ENCODE measurements around the gene ZDHHC3. TPM values are rescaled to one million over a fixed set of nuclear protein-coding genes. Genes with fewer than 3 reads are reported as not detected.

ZDHHC3 gene
- total and polyA plus RNA-seq, 12 donors = 30.1 to 148 (median 95.8) TPM

DNA sequence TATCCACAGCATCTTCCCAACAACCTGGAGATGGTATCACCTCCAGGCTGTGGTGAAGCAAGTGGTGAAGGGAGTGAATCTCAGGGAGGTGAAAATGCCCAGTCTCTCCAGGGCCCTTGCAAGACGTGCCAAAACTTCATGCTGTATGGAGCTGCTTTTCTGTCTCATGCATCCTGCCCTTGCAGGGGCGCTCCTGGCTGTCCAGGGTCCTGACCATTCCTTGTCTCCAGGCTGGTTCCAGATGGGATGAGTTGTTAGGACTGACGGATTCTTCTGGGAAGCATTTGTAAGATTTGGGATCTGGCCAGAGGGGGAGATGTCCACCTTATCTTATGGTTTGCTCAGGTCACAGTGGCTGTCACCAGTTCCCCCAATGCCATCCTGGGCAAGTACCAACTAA is 85.7 kb downstream of the ZDHHC3 start:
- TF ChIP-seq, protein P1, sequence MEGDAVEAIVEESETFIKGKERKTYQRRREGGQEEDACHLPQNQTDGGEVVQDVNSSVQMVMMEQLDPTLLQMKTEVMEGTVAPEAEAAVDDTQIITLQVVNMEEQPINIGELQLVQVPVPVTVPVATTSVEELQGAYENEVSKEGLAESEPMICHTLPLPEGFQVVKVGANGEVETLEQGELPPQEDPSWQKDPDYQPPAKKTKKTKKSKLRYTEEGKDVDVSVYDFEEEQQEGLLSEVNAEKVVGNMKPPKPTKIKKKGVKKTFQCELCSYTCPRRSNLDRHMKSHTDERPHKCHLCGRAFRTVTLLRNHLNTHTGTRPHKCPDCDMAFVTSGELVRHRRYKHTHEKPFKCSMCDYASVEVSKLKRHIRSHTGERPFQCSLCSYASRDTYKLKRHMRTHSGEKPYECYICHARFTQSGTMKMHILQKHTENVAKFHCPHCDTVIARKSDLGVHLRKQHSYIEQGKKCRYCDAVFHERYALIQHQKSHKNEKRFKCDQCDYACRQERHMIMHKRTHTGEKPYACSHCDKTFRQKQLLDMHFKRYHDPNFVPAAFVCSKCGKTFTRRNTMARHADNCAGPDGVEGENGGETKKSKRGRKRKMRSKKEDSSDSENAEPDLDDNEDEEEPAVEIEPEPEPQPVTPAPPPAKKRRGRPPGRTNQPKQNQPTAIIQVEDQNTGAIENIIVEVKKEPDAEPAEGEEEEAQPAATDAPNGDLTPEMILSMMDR (IDR thresholded peaks at IDR 0.05) = no peak
- no peak for TF ChIP-seq POLR2A (IDR thresholded peaks at IDR 0.05)
- no peaks in the 10 kb centered on the region for H3K36me3 ChIP-seq (replicated peaks in 1 of 2)
- no peaks in the 10 kb centered on the region for H3K4me1 ChIP-seq (replicated peaks in 1 of 2)
- no peak overlapping the region for H3K4me3 ChIP-seq
- H3K27me3 ChIP-seq = no peaks in the 10 kb centered on the region
- intact Hi-C loops (cut with DNase I) = no loop called here
- WGBS, 4 donors = 44 to 62% (median 54%) methylated on average over 1 to 3 of the region's 3 CpGs
- H3K9me3 ChIP-seq (replicated peaks in 1 of 3) = no peaks in the 10 kb centered on the region
- DNase-seq = no peak
- no peak overlapping the region for H3K27ac ChIP-seq

DNA sequence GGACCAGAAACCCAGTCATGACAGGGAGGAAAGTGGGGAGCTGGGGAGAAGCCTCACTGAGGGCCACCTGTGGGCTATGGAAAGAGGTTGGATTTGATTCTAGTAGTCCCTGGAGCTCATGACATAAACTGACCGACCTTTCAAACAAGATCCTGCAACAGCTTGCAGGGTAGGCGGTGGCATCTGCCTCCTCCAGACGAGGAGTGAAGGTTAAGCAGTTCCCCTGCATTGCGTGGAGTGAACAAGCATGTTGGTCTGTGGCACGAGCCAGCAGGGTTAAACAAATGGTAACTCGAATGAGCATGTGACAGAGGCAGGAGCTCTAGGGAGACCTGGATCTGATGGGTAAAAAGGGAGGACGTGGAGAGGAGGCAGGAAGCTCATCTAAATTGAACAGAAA is 88.9 kb downstream of the ZDHHC3 start:
- H3K27me3 ChIP-seq = peaks cover 6% of the 10 kb centered on the region
- no peaks in the 10 kb centered on the region for H3K36me3 ChIP-seq (replicated peaks in 1 of 2)
- TF ChIP-seq, protein P1 (IDR thresholded peaks at IDR 0.05) = no peak
- TF ChIP-seq POLR2A (IDR thresholded peaks at IDR 0.05) = no peak
- no peak for DNase-seq
- intact Hi-C loops (cut with DNase I) = no loop called here
- 58 to 73% (median 72%) methylated on average over 7 of the region's 7 CpGs for WGBS, 4 donors
- no peak overlapping the region for H3K4me3 ChIP-seq
- H3K9me3 ChIP-seq (replicated peaks in 1 of 3) = no peaks in the 10 kb centered on the region
- H3K27ac ChIP-seq = no peak overlapping the region
- no peaks in the 10 kb centered on the region for H3K4me1 ChIP-seq (replicated peaks in 1 of 2)

DNA sequence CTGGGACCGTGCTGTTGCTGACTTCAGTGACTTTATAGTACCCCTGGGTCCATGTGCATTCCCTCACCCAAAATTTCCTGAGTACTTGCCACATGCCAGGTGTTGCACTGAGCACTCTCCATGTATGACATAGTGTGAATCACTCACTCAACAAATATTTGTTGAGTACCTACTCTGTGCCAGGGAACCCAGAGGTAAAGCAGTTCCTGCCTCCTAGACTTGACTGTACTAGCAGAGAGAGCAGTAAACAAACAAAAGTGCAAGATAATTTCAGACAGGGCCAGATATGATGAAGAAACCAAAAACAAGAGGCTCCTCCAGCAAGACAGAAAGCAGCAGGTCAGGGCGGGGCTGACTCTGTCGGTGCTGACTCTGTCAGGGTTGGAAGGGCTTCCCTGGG is 89.4 kb downstream of the ZDHHC3 start:
- WGBS, 4 donors = 66 to 73% (median 70%) methylated on average over 3 of the region's 3 CpGs
- DNase-seq = no peak
- no peaks in the 10 kb centered on the region for H3K36me3 ChIP-seq (replicated peaks in 1 of 2)
- intact Hi-C loops (cut with DNase I) = no loop called here
- no peaks in the 10 kb centered on the region for H3K9me3 ChIP-seq (replicated peaks in 1 of 3)
- peaks cover 6% of the 10 kb centered on the region for H3K27me3 ChIP-seq
- H3K27ac ChIP-seq = no peak overlapping the region
- no peaks in the 10 kb centered on the region for H3K4me1 ChIP-seq (replicated peaks in 1 of 2)
- no peak overlapping the region for H3K4me3 ChIP-seq
- TF ChIP-seq, protein P1 (IDR thresholded peaks at IDR 0.05) = no peak
- TF ChIP-seq POLR2A (IDR thresholded peaks at IDR 0.05) = no peak

DNA sequence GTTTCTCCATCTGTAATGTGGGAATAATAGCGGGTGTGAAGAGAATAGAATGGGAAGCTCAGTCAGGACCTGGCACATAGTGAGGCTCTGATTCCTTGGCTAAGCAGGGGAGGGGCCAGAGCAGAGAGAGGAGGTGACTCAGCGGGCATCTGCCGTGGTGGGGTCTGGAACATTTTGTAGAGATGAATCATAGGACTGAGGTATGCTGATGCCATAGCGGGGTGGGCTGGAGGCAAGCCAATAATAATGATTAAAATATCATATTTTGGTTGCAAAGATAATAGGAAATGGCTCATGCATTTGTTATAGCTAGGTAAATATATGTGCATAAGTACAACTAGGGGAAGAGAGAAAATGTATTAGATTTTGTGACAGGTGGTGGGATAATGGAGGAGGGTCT is 90.4 kb downstream of the ZDHHC3 start:
- Histone ChIP-seq H3K36me3 (replicated peaks in 1 of 2) (no peaks in the 10 kb centered on the region), H3K27me3 (peaks cover 6% of the 10 kb centered on the region), H3K9me3 (replicated peaks in 1 of 3) (no peaks in the 10 kb centered on the region), H3K27ac (no peak overlapping the region), H3K4me3 (no peak overlapping the region), H3K4me1 (replicated peaks in 1 of 2) (no peaks in the 10 kb centered on the region)
- intact Hi-C loops (cut with DNase I) = no loop called here
- DNase-seq = peak; percentile 45 to 77 (median 69)
- WGBS, 4 donors = 35 to 44% (median 38%) methylated on average over 4 of the region's 4 CpGs
- TF ChIP-seq, protein P1 (IDR thresholded peaks at IDR 0.05) = no peak
- no peak for TF ChIP-seq POLR2A (IDR thresholded peaks at IDR 0.05)

Data from adrenal gland (tissue), 12 donors.